Measurements from ENCODE around the gene LDB1. TPM values are rescaled to one million over a fixed set of nuclear protein-coding genes. Genes with fewer than 3 reads are reported as not detected.

LDB1 gene, protein sequence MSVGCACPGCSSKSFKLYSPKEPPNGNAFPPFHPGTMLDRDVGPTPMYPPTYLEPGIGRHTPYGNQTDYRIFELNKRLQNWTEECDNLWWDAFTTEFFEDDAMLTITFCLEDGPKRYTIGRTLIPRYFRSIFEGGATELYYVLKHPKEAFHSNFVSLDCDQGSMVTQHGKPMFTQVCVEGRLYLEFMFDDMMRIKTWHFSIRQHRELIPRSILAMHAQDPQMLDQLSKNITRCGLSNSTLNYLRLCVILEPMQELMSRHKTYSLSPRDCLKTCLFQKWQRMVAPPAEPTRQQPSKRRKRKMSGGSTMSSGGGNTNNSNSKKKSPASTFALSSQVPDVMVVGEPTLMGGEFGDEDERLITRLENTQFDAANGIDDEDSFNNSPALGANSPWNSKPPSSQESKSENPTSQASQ
- 42.6 and 43.0 TPM in 2 replicates for total RNA-seq

DNA sequence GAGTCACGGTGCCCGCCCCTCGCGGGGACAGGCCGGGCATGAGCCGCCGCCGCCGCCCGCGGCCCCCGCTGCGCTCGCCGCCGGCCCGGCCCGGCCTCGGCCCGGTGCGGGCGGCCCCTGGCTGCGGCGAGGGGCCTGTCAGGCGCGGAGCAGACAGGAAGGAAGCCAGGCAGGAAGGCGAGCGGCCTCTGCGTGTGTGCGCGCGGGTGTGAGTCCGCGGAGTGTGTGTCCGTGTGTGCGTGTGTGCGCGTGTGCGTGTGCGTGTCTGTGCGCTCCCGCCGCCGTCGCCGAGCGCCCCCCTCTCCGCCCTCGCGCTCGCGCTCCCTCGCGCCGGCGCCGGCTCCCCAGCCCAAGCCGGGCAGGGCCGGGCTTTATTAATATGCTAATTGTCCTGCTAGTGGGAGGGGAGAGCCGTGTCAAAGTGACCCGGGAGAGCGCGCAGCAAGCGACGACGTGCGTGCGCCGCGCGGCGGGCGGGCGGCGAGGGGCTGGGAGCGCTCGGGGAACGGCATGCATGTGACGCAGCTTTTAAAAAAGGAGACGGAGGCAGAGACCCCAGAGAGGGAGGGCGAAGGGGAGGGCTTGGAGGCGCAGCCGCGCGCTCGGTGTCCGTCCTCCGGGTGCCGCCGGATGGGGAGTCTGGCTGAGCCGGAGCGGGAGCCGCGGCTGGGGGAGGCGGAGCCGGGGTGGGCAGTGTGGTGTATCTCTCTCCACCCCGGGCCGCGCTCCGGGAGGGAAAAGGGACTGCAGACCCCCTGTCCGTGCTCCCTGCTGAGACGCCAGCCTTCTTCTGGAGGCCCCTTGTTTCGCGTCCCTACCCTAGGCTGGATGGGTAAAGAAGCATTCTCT is at the start of gene LDB1:
LDB1 (minus strand) TSS at position 227 of the 849 bp plus-strand sequence. CDS start 258 bp downstream, outside the sequence.

DNA sequence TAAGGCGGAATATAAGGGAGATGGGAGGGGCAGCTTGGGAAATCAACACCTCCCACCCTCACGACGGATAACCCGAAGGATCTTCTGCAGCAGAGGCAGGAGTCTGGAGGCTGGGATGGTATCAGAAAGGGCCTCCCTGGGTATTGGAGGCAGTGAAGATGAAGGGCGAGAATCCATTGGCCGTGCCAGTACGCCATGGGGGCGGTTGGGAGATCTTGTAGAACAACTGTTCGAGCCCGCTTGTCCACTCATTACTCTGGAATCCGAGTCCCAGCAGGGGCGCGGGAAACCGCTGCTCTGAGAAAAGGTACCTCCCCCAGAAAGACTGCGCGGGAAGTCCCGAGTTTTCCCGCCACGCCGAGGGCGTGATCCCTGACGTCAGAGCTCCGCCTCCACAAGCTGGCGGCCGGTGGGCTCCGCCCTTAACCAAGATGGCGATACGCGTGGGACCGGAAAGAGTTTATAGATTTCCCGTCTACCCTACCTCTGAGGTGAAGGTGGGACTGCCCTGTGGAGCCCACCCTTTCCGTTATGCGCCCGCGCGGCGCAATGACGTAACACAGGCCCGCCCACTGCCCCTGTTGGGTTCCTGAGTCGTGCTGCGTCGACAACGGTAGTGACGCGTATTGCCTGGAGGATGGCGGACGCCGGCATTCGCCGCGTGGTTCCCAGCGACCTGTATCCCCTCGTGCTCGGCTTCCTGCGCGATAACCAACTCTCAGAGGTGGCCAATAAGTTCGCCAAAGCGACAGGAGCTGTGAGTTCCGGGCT is 31.8 kb upstream of the LDB1 start, which contains the start of gene NOLC1:
NOLC1 (plus strand) TSS at position 616 of the 771 bp plus-strand sequence; CDS start at position 638, 22 bp downstream.

GRCh38 chr10:102132563-102133372 is 12.6 kb upstream of the LDB1 start, which contains the start of gene PPRC1:
Gene PPRC1 (plus strand): TSS chr10:102133040. CDS start chr10:102133069, 29 bp downstream.

DNA sequence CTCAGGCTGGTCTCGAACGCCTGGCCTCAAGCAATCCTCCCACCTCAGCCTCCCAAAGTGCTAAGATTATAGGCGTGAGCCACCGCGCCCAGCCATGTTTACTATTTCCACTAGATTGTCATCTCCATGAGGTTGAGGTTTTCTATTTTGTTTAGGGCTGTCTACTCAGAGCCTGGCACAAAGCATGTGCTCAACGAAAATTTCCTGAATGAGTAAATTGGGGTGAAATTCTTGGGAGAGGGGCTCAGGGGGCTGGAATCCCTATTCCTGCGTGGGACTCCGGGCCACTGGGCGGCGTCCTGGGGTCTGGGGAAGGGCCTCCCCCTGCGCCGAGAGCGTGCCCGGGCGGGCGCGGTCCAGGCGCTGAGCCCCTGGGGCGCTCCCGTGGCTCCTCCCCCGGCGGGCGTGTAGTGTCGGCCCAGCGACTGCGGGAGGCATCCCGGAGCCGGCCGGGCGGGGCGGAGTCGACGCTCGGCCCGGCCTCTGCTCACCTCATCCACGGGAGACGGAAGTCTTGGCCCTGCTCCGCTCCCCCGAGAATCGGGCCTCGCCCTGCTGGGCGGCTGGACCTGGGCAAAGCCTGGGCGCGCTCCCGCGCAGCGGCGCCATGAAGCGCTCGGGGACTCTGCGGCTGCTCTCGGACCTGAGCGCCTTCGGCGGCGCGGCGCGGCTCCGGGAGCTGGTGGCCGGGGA is 55.2 kb downstream of the LDB1 start, which contains the start of gene HPS6:
HPS6 (plus strand) TSS at position 482 of the 693 bp plus-strand sequence; CDS start at position 608, 126 bp downstream.

Other genes with a start within 250 kb of the LDB1 start
- gene ARMH3, start 64.2 kb downstream of the LDB1 start, total RNA-seq = 6.2 and 6.4 TPM in 2 replicates
- gene HPS6, start 55.0 kb downstream of the LDB1 start, total RNA-seq = 29.1 and 30.6 TPM in 2 replicates
- 5.5 and 9.3 TPM in 2 replicates for gene PPRC1, start 12.7 kb upstream of the LDB1 start, total RNA-seq
- 13.2 and 26.0 TPM in 2 replicates for gene NOLC1, start 32.0 kb upstream of the LDB1 start, total RNA-seq
- not detected in 2 replicates for gene ELOVL3, start 105.9 kb upstream of the LDB1 start, total RNA-seq
- not detected in 2 replicates for gene PITX3, start 121.1 kb upstream of the LDB1 start, total RNA-seq
- 11.1 and 11.9 TPM in 2 replicates for gene GBF1, start 125.2 kb upstream of the LDB1 start, total RNA-seq